Right lobe of liver (tissue), 6 donors: Measurements from ENCODE around the gene PAQR6. TPM values are rescaled to one million over a fixed set of nuclear protein-coding genes. Genes with fewer than 3 reads are reported as not detected.

Experiments
- ATAC-seq, 4 donors: fragments of 200-7000 bp; cut with Tn5 transposase; one replicate each; pipeline ENCODE4 v1.9.1; 2020; ENCODE audit warnings: mild to moderate bottlenecking in 4 of 4, moderate library complexity in 4 of 4
- DNase-seq, 3 donors: peaks; one replicate each; pipeline ENCODE4 v3.0.0-alpha.2; 2020
- H3K27ac ChIP-seq, 3 donors: fragments of 200-600 bp; one replicate each; pipeline ENCODE4 v1.8.0; 2022
- H3K27me3 ChIP-seq, 2 donors: fragments of 200-600 bp; one replicate each; pipeline ENCODE4 v1.8.0; 2022
- H3K36me3 ChIP-seq, 4 donors: fragments of 200-600 bp; sonication (generic) in 1 of 4; one replicate each; pipeline versions ENCODE4 v1.5.1 to v1.8.0; 2017 to 2022; ENCODE audit warnings: control low read depth in 1 of 4
- H3K4me1 ChIP-seq, 4 donors: fragments of 200-600 bp; sonication (generic) in 1 of 4; one replicate each; pipeline versions ENCODE4 v1.5.1 to v1.8.0; 2017 to 2022; ENCODE audit warnings: control low read depth in 1 of 4
- H3K4me3 ChIP-seq, 3 donors: fragments of 200-600 bp; one replicate each; pipeline ENCODE4 v1.8.0; 2022
- H3K9me3 ChIP-seq, 4 donors: fragments of 200-600 bp; sonication (generic) in 1 of 4; one replicate each; pipeline versions ENCODE4 v1.5.1 to v1.8.0; 2017 to 2022; ENCODE audit warnings: control low read depth in 1 of 4
- CTCF ChIP-seq, 4 donors: fragments of 200-600 bp in 3 of 4; fragments of 450-650 bp in 1 of 4; IDR thresholded peaks; one replicate each; pipeline versions ENCODE4 v1.5.1 to v1.8.0; 2016 to 2022; ENCODE audit warnings: antibody characterized with exemption in 4 of 4, mild to moderate bottlenecking in 2 of 4
- POLR2A ChIP-seq: fragments of 450-650 bp; IDR thresholded peaks from one replicate; pipeline ENCODE4 v1.6.1; 2017; ENCODE audit warnings: antibody characterized with exemption, mild to moderate bottlenecking
- WGBS: methylation state at CpG from one replicate; pipeline ENCODE4 v1.1.6; 2018; ENCODE audit warnings: low coverage, low lambda C conversion rate; ENCODE audit not compliant: insufficient coverage; ENCODE audit errors: missing lambda C conversion rate; 5-methylcytosine and 5-hydroxymethylcytosine counted together
- intact Hi-C, 2 donors: fragments of 100-400 bp; cut with DNase I; formaldehyde crosslinking; loops; one replicate each; pipeline versions ENCODE4 v1.11.2 to v1.14.1; 2022
- total RNA-seq, 6 experiments: library from RNA; depleted of rRNA in 2 of 6; stranded (reverse); fragments of >200 nt in 2 of 6; fragmentation: NEBNext Ultra II Directional in 3 of 6; extraction: Animal tissue kit (Norgen Biotek cat#: 25700) in 3 of 6; gene quantifications; one replicate each; pipeline versions ENCODE4 v1.1.0 to v1.2.4, GENCODE V29; 2016 to 2023
- donor health status: DM: no; HTN: yes; CAD: no.
- donor health status: DM: no; HTN: no; CAD: no.
- donor health status: DM: no; HTN: no; CAD: no.
- donor health status: DM: no; HTN: yes; CAD: no.
- donor health status: DM: no; HTN: yes; CAD: no.

The PAQR6 gene
- total RNA-seq, 6 experiments from 2014 or later: 0.43 to 4.0 (median 1.1) TPM

GRCh38 chr1:156203331-156203730 lies 44.5 kb downstream of the PAQR6 start:
- H3K36me3 ChIP-seq: peaks cover 0 to 43% (median 11%) of the 10 kb centered on the region in 4 donors
- no peaks in the 10 kb centered on the region for H3K27me3 ChIP-seq
- DNase-seq (no peak), ATAC-seq (no peak)
- H3K9me3 ChIP-seq: no peaks in the 10 kb centered on the region
- peaks cover 0 to 18% (median 5%) of the 10 kb centered on the region in 4 donors for H3K4me1 ChIP-seq
- H3K4me3 ChIP-seq: no peak overlapping the region
- H3K27ac ChIP-seq: no peak overlapping the region
- TF ChIP-seq POLR2A: no peak
- intact Hi-C loops: no loop called here

GRCh38 chr1:156200044-156200443 lies 47.8 kb downstream of the PAQR6 start:
- Histone ChIP-seq H3K9me3 (no peaks in the 10 kb centered on the region), H3K4me1 (peaks cover 0 to 50% (median 20%) of the 10 kb centered on the region in 4 donors), H3K27ac (no peak overlapping the region), H3K4me3 (no peak overlapping the region), H3K36me3 (peaks cover 0 to 20% (median 5%) of the 10 kb centered on the region in 4 donors), H3K27me3 (no peaks in the 10 kb centered on the region)
- no peak for TF ChIP-seq POLR2A
- TF ChIP-seq CTCF (IDR thresholded peaks at IDR 0.05): no peak
- ATAC-seq (peak in 1 of 4 donors; percentile 20), DNase-seq (no peak)
- WGBS: 80% methylated on average over 4 of the region's 8 CpGs
- intact Hi-C loops: no loop called here

- WGBS: 55% methylated on average over 4 of the region's 5 CpGs
- peak overlapping the region in 2 of 3 donors; percentile 49 to 73 for H3K27ac ChIP-seq
- no peak overlapping the region for H3K4me3 ChIP-seq
- ATAC-seq (peak in 1 of 4 donors; percentile 3), DNase-seq (no peak)
- intact Hi-C loops: no loop called here
- peaks cover 0 to 20% (median 5%) of the 10 kb centered on the region in 4 donors for H3K36me3 ChIP-seq
- peaks cover 0 to 56% (median 20%) of the 10 kb centered on the region in 4 donors for H3K4me1 ChIP-seq
- TF ChIP-seq POLR2A (no peak), CTCF (IDR thresholded peaks at IDR 0.05) (no peak)
- H3K27me3 ChIP-seq: no peaks in the 10 kb centered on the region
- H3K9me3 ChIP-seq: no peaks in the 10 kb centered on the region
These were observed 49.0 kb downstream of the PAQR6 start for GRCh38 chr1:156198831-156199349.

GRCh38 chr1:156196445-156196844 lies 51.4 kb downstream of the PAQR6 start:
- peak; percentile 37 to 69 (median 66) for ATAC-seq
- Histone ChIP-seq H3K27ac (peak overlapping the region in 2 of 3 donors; percentile 79 to 85), H3K9me3 (no peaks in the 10 kb centered on the region), H3K36me3 (peaks cover 0 to 13% (median 5%) of the 10 kb centered on the region in 4 donors), H3K27me3 (no peaks in the 10 kb centered on the region), H3K4me1 (peaks cover 0 to 62% (median 23%) of the 10 kb centered on the region in 4 donors), H3K4me3 (peak overlapping the region in 1 of 3 donors; percentile 85)
- WGBS: no CpG with 5 or more reads among the region's 2 CpGs
- DNase-seq: peak; percentile 65 to 93 (median 90)
- intact Hi-C loops: no loop called here
- no peak for TF ChIP-seq POLR2A
- TF ChIP-seq CTCF (IDR thresholded peaks at IDR 0.05): no peak

GRCh38 chr1:156195853-156196252 lies 52.0 kb downstream of the PAQR6 start:
- DNase-seq (no peak), ATAC-seq (no peak)
- H3K27ac ChIP-seq: peak overlapping the region in 2 of 3 donors; percentile 79 to 85
- WGBS: 52% methylated on average over 4 of the region's 4 CpGs
- H3K9me3 ChIP-seq: no peaks in the 10 kb centered on the region
- intact Hi-C loops: no loop called here
- peaks cover 0 to 63% (median 23%) of the 10 kb centered on the region in 4 donors for H3K4me1 ChIP-seq
- H3K36me3 ChIP-seq: peaks cover 0 to 13% (median 5%) of the 10 kb centered on the region in 4 donors
- no peaks in the 10 kb centered on the region for H3K27me3 ChIP-seq
- TF ChIP-seq POLR2A (no peak), CTCF (IDR thresholded peaks at IDR 0.05) (no peak)
- peak overlapping the region in 1 of 3 donors; percentile 85 for H3K4me3 ChIP-seq
